Cardiac fibroblast (primary cell): ENCODE data around the gene CDYL2.
"Not testable (repeated sequence)": the region's sequence is repeated elsewhere in the genome, so short reads cannot be mapped to it uniquely, and the experiment has no call there.

Experiments used
- DNase-seq, 2 donors: peaks; one replicate each; pipeline versions ENCODE4 v3.0.0 to v3.0.0-alpha.2; 2010; ENCODE audit warnings: low read depth in 2 of 2
- H3K4me3 ChIP-seq, 2 donors: replicated peaks in 1 of 2; 1 replicate in 1 of 2; 2 replicates in 1 of 2; pipeline ENCODE4 v1.5.1; 2011; ENCODE audit warnings: low read depth in 2 of 2, low read length in 2 of 2, mild to moderate bottlenecking in 2 of 2, moderate library complexity in 1 of 2
- TF ChIP-seq, protein P1 (sequence below): IDR thresholded peaks from one replicate; pipeline ENCODE4 v1.5.1; 2011; ENCODE audit warnings: low read depth, mild to moderate bottlenecking, low read length, inconsistent platforms

Gene CDYL2

DNA sequence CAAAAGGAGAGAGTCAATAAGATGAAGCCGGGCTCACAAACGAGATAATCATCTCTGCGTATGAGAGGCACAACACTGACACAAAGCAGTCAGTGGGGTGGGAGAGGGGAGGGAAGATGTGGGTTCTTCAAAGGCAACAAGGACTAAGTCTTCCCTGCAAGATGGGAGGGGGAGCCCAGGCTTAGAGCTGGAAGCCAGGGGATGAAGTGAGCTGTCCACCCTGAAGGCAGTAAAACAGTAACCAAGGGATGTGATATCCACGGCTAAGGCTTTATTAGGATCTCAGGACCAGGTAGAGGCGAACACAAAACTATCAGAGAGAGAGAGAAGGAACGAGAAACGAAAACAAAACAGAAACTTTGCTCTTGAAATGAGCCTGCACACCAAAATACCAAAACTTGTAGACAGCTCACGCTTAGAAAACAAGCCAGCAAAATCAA is 147.7 kb downstream of the CDYL2 start:
- no peak for DNase-seq
- TF ChIP-seq, protein P1, sequence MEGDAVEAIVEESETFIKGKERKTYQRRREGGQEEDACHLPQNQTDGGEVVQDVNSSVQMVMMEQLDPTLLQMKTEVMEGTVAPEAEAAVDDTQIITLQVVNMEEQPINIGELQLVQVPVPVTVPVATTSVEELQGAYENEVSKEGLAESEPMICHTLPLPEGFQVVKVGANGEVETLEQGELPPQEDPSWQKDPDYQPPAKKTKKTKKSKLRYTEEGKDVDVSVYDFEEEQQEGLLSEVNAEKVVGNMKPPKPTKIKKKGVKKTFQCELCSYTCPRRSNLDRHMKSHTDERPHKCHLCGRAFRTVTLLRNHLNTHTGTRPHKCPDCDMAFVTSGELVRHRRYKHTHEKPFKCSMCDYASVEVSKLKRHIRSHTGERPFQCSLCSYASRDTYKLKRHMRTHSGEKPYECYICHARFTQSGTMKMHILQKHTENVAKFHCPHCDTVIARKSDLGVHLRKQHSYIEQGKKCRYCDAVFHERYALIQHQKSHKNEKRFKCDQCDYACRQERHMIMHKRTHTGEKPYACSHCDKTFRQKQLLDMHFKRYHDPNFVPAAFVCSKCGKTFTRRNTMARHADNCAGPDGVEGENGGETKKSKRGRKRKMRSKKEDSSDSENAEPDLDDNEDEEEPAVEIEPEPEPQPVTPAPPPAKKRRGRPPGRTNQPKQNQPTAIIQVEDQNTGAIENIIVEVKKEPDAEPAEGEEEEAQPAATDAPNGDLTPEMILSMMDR = no peak
- H3K4me3 ChIP-seq = no peak overlapping the region

DNA sequence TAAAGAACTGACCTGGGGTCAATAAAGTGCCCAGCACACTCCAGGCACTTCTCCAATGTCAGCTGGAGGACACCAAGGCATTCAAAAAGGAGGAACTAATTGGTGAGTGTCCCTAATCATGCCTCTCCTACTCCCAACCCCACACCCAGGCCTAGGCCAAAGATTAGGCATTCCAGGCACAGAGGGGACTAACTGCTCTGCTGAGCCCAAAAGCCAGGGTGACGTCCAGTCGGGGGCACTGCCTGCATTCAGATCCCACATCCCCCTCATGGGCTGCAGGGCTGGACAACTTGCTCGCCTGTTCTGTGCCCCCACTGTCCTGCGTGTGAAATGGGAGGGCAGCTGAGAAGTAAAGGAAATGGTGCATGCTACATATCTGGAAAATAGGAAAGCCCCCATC is 148.2 kb downstream of the CDYL2 start:
- TF ChIP-seq, protein P1 = no peak
- no peak overlapping the region for H3K4me3 ChIP-seq
- DNase-seq = no peak

DNA sequence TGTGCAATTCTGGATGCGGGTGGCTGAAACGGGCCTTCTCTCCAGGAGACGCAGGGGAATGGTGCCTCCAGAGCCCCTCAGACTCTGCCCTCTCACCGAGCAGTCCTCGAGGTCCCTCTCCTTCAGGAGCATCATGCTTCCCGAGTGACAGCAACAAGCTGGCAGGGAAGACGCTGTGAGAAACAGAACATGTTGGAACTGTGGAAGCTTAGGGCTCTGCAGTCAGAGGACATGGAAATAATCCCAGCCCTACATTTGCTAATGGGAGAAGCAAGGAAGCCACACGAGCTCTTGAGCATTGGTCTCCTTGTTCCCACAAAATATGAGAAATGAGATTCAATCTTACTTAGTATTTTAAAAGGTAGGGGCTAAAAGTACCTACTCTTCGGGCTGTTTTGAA is 148.6 kb downstream of the CDYL2 start:
- TF ChIP-seq, protein P1 = no peak
- no peak overlapping the region for H3K4me3 ChIP-seq
- no peak for DNase-seq

DNA sequence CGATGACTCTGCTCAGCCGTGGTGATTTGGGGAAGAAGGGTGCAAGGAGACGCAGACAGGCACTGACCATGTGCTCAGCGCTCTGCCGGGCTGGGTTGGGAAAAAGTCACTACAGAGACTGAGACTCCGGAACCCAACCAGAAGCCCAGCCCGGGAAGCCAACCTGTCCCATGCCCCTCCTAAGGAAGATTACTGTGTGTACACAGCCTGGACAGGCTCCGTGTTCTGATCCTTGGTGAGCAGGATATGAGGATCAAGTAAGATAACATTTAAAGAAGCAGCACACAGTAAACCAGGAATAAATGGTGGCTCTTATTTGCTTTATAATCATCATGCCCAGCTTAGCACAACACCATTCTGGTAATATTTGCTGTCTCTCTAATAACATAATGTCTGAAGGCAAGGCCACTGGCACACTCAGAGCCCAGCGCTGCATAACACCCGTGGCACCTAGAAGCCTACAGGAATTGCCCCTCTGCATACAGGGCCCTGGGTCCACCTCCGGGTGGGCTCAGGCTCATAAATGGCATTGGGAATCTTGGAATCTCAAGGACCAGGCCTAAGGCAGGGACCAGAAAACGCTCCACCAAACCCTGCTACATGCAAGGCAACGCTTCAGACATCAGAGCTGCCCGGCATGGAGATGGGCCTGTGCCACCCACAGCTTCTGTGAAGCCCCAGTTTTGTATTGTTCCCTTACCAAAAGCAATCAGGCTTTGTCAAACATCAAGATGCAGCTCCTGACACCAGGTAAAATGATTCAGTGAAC is 150.1 kb downstream of the CDYL2 start:
- H3K4me3 ChIP-seq = no peak overlapping the region
- TF ChIP-seq, protein P1 = no peak

DNA sequence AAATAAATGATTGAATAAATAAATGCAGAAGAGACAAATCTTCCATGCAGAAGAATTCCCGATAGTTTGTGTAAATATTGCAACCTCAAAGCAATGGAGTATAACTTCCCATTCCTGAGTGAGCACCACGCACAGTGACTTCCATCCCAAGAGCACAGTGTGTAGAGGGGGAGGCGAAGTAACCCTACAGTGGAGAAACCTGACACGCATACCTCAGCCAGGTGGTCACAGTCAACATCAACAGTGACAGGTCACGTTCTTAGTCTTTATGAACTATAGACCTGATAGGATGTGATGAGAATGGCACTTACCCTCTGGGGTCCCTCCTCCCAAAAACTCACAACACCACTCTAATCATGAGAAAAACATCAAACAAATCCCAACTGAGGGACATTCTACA is 152.0 kb downstream of the CDYL2 start:
- no peak for DNase-seq
- TF ChIP-seq, protein P1 = no peak
- H3K4me3 ChIP-seq = no peak overlapping the region

More for the DNA sequence above, 150.1 kb downstream of the CDYL2 start:
- DNase-seq = no peak

DNA sequence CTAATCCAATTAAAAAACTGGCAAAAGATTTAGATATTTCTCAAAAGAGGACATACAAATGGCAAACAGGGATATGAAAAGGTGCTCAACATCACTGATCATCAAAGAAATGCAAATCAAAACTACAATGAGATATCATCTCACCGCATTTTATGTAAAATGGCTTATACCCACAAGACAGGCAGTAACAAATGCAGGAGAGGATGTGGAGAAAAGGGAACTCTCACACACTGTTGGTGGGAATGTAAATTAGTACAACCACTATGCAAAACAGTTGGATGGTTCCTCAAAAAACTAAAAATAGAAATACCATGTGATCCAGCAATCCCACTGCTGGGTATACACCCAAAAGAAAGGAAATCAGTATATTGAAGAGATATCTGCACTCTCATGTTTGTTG is 154.1 kb downstream of the CDYL2 start:
- not testable (repeated sequence) for DNase-seq, H3K4me3 ChIP-seq

DNA sequence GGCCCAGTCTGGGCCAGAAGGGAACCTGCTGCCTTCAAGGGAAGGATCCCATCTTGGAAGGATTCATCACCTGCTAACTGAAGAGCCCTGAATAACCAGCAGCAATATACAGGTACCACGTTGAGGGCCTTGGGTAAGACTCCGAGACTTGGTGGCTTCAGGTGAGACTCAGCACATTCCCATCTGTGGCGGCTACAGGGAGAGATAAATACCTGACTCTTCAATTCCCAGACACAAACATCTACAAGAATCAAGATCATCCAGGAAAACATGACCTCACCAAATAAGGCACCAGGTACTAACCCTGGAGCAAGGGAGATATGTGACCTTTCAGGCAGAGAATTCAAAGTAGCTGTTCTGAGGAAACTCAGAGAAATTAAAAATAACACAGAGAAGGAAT is 164.1 kb downstream of the CDYL2 start:
- TF ChIP-seq, protein P1 = no peak
- no peak overlapping the region for H3K4me3 ChIP-seq
- DNase-seq = no peak
